Fibroblast of lung (primary cell): ENCODE results near the gene ARHGAP42.

Source experiments
- EZH2 ChIP-seq: IDR thresholded peaks from 2 replicates; pipeline ENCODE4 v1.5.1; 2012; ENCODE audit warnings: low read length, control low read depth, mild to moderate bottlenecking; ENCODE audit errors: missing control alignments
- TF ChIP-seq, protein P1 (sequence below), 2 donors: IDR thresholded peaks in 1 of 2; conservative IDR thresholded peaks in 1 of 2; 1 replicate in 1 of 2; 2 replicates in 1 of 2; pipeline ENCODE4 v1.5.1; 2011 to 2012; ENCODE audit warnings: low read length in 2 of 2, control low read depth in 1 of 2, inconsistent platforms in 1 of 2, low read depth in 1 of 2, mild to moderate bottlenecking in 1 of 2

- TF ChIP-seq, protein P1, sequence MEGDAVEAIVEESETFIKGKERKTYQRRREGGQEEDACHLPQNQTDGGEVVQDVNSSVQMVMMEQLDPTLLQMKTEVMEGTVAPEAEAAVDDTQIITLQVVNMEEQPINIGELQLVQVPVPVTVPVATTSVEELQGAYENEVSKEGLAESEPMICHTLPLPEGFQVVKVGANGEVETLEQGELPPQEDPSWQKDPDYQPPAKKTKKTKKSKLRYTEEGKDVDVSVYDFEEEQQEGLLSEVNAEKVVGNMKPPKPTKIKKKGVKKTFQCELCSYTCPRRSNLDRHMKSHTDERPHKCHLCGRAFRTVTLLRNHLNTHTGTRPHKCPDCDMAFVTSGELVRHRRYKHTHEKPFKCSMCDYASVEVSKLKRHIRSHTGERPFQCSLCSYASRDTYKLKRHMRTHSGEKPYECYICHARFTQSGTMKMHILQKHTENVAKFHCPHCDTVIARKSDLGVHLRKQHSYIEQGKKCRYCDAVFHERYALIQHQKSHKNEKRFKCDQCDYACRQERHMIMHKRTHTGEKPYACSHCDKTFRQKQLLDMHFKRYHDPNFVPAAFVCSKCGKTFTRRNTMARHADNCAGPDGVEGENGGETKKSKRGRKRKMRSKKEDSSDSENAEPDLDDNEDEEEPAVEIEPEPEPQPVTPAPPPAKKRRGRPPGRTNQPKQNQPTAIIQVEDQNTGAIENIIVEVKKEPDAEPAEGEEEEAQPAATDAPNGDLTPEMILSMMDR (conservative IDR thresholded peaks at IDR 0.05 in 1 of 2, IDR thresholded peaks at IDR 0.05 in 1 of 2; ENCODE audit: low read depth in 1 of 2, low read length in 2 of 2) = no peak
- no peak for TF ChIP-seq EZH2
Observed at GRCh38 chr11:100969008-100969407, 281.9 kb downstream of the ARHGAP42 start.
